ENCODE results near the gene IGBP1.
"Not testable (repeated sequence)": the region's sequence is repeated elsewhere in the genome, so short reads cannot be mapped to it uniquely, and the experiment has no call there.

The IGBP1 gene

GRCh38 chrX:70168238-70169188 lies 35.3 kb downstream of the IGBP1 start:
- DNase-seq: no peak

GRCh38 chrX:70169281-70169680 lies 36.0 kb downstream of the IGBP1 start:
- DNase-seq: no peak

GRCh38 chrX:70171624-70172023 lies 38.4 kb downstream of the IGBP1 start:
- no peak for DNase-seq

GRCh38 chrX:70172221-70172620 lies 39.0 kb downstream of the IGBP1 start:
- DNase-seq: no peak

- DNase-seq: no peak
Observed at GRCh38 chrX:70172964-70173363, 39.7 kb downstream of the IGBP1 start.

DNA sequence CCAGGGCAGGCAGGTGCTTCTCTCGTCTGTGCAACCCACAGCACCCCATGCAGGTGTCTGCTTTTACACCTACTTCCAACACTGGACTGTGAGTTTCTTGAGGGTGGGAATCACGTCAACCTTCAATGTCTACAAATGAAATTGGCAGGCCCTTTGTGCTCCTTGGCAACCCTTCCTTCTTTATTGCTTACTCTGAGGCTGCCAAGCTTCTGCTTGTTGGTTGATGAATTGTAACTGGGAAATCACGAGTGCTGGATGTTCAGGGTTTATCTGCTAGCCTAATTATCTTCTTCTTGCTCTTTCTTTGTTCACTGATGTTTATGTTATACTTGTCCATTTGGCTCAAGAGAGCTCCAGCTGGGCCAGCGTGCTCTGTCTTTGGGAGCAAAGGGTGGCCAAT lies 41.5 kb downstream of the IGBP1 start:
- no peak for DNase-seq

DNA sequence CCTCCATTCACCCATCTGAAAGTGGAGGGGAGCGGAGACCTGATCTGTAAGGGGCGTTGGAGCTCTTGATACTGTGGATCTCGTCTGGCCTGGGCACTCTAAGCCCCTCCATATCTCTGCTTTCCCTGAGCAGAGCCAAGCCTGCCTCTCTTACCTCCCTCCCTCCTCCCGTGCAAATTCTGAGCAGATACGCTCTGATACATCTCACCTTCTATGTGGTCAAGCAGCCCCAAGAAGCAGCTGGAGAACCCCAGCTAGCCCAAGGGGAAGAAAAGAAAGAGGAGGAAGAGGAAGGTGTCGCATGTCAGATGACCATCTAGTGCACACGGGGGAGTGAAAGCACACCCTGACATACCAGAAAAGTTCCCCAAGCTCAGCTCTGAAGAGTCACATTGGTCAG lies 42.1 kb downstream of the IGBP1 start:
- DNase-seq: no peak

DNA sequence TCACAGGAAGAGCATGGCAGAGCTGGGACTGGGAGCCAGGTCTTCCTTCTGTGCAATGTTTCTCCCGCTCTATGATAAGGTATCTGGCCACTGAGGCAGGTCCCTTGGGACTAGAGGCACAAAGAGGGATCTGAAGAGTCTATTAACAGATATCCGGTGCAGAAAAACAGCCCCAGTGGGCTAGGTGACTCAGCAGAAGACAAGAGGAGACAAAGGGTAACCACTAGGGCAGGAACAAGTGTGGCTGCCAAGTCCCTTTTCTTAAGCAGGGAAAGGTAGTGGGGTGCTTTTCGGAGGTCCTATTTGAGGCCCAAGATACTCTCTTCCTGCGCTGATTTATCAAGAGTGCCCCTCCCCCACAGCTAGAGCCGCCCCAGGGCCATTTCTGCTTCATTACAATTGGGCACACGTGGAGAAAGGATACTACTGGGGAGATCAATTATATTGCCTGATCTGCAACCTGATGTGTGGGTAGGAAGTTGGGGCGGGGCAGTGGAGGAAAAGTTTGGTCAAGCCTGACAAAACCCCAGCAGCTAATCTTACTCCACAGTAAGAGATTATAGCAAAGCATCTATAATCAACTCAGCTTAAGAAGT lies 43.8 kb downstream of the IGBP1 start, which contains the start of gene DGAT2L6:
TSS of gene DGAT2L6 (plus strand) at position 546 of the 596 bp plus-strand sequence. CDS start 100 bp downstream, outside the sequence.
- no peak for DNase-seq

- DNase-seq: no peak
Observed at GRCh38 chrX:70183091-70183490, 49.8 kb downstream of the IGBP1 start.

- no peak for DNase-seq
Observed at GRCh38 chrX:70190225-70190624, 57.0 kb downstream of the IGBP1 start.

- DNase-seq: no peak
Observed at GRCh38 chrX:70196961-70197720, 63.9 kb downstream of the IGBP1 start.

DNA sequence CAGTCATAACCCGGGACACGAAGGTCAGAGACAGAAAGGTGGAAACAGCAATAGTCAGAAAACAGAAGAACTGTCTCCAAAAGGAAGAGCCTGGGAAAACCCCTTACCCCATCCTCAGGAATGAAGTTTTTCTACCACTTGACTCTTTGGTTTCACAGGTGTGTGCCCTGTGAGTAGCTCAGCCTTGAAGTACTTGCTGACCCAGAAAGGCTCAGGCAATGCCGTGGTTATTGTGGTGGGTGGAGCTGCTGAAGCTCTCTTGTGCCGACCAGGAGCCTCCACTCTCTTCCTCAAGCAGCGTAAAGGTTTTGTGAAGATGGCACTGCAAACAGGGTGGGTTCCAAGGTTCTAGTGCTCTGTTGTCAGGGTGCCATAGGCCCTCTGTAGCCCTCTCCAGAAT lies 68.5 kb downstream of the IGBP1 start:
- DNase-seq: no peak

DNA sequence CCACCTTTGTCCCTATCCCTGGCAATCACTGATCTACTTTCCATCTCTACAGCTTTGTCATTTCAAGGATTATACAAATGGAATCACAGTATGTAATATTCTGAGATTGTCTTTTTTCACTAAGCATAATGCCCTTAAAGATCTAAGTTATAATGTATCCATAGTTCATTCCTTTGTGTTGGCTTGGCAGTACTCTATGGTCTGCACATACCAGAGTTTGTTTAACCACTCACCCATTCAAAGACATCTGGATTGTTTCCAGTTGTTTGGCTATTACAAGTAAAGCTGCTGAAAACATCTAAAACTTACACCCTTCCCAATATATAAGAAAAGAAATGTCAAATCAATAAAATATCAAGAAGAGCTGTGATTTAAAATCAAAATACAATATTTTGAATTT lies 75.2 kb downstream of the IGBP1 start:
- DNase-seq: no peak

DNA sequence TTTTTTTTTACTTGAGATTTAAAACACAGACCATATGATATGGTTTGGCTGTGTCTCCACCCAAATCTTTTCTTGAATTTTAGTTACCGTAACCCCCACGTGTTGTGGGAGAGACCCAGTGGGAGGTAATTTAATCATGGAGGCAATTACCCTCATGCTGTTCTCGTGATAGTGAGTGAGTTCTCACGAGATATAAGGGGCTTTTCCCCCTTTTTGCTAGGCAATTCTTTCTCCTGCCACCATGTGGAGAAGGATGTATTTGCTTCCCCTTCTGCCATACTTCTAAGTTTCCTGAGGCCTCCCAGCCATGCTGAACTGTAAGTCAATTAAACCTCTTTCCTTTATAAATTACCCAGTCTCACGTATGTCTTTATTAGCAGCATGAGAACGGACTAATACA lies 76.3 kb downstream of the IGBP1 start:
- DNase-seq: not testable (repeated sequence)

All from KG1 (cell line).